Spleen (tissue), 11 donors: ENCODE results near the gene S100Z. TPM values are rescaled to one million over a fixed set of nuclear protein-coding genes. Genes with fewer than 3 reads are reported as not detected.

Experiments used
- DNase-seq: peaks from one replicate; pipeline ENCODE4 v3.0.0-alpha.2; 2020
- H3K27ac ChIP-seq, 8 donors: fragments of 200-600 bp; sonication (generic) in 7 of 8; 1 replicate in 4 of 8; 2 replicates in 4 of 8; pipeline versions ENCODE4 v1.5.0 to v1.8.0; 2016 to 2021; ENCODE audit warnings: inconsistent platforms in 4 of 8, mild to moderate bottlenecking in 4 of 8, moderate library complexity in 1 of 8
- H3K27me3 ChIP-seq, 7 donors: fragments of 200-600 bp; sonication (generic) in 6 of 7; replicated peaks in 1 of 7; 1 replicate in 4 of 7; 2 replicates in 3 of 7; pipeline versions ENCODE4 v1.5.0 to v1.8.0; 2016 to 2021; ENCODE audit warnings: inconsistent platforms in 3 of 7, mild to moderate bottlenecking in 1 of 7
- H3K36me3 ChIP-seq, 6 donors: fragments of 200-600 bp; sonication (generic) in 5 of 6; 1 replicate in 4 of 6; 2 replicates in 2 of 6; pipeline versions ENCODE4 v1.5.0 to v1.8.0; 2016 to 2021; ENCODE audit warnings: inconsistent platforms in 2 of 6
- H3K4me1 ChIP-seq, 6 donors: fragments of 200-600 bp; sonication (generic) in 5 of 6; 1 replicate in 3 of 6; 2 replicates in 3 of 6; pipeline versions ENCODE4 v1.5.0 to v1.8.0; 2016 to 2021; ENCODE audit warnings: inconsistent platforms in 3 of 6
- H3K4me3 ChIP-seq, 8 donors: fragments of 200-600 bp; sonication (generic) in 7 of 8; 1 replicate in 4 of 8; 2 replicates in 4 of 8; pipeline versions ENCODE4 v1.5.0 to v1.8.0; 2016 to 2021; ENCODE audit warnings: inconsistent platforms in 4 of 8, mild to moderate bottlenecking in 4 of 8, moderate library complexity in 2 of 8
- H3K9me3 ChIP-seq, 8 donors: fragments of 200-600 bp; sonication (generic) in 7 of 8; 1 replicate in 4 of 8; 2 replicates in 4 of 8; pipeline versions ENCODE4 v1.5.0 to v1.8.0; 2016 to 2021; ENCODE audit warnings: inconsistent platforms in 4 of 8
- POLR2A ChIP-seq, 3 donors: fragments of 450-650 bp; IDR thresholded peaks; one replicate each; pipeline ENCODE4 v1.5.1; 2017; ENCODE audit warnings: antibody characterized with exemption in 3 of 3, mild to moderate bottlenecking in 1 of 3
- POLR2AphosphoS5 ChIP-seq, 3 donors: sonication (generic); formaldehyde crosslinking; IDR thresholded peaks; one replicate each; pipeline ENCODE4 v1.5.1; 2017; ENCODE audit warnings: antibody characterized with exemption in 3 of 3
- WGBS, 5 donors: extraction: QIAGEN DNeasy Blood & Tissue Kit in 3 of 5; methylation state at CpG; one replicate each; pipeline versions ENCODE4 v1.1.5 to v1.1.7; 2013 to 2018; 5-methylcytosine and 5-hydroxymethylcytosine counted together
- intact Hi-C: fragments of 100-400 bp; cut with DNase I; formaldehyde crosslinking; loops from one replicate; pipeline ENCODE4 v1.15.0; 2023; ENCODE audit warnings: low total_unique reads
- polyA plus RNA-seq, 3 donors: library from polyadenylated mRNA; stranded (reverse); fragments of 200-250 nt; gene quantifications; one replicate each; pipeline ENCODE4 v1.2.1, GENCODE V29; 2013
- total RNA-seq, 7 donors: library from RNA; depleted of rRNA in 3 of 7; stranded (reverse); fragments of >200 nt in 3 of 7; fragmentation: NEBNext Ultra II Directional in 4 of 7; extraction: Animal tissue kit (Norgen Biotek cat#: 25700) in 4 of 7; gene quantifications; one replicate each; pipeline versions ENCODE4 v1.1.0 to v1.2.1, GENCODE V29; 2016 to 2021
- TF ChIP-seq, protein P1 (sequence below), 11 experiments: fragments of 200-600 bp in 7 of 11; fragments of 450-650 bp in 4 of 11; sonication (generic) in 4 of 11; IDR thresholded peaks in 8 of 11; conservative IDR thresholded peaks in 3 of 11; 1 replicate in 7 of 11; 2 replicates in 4 of 11; pipeline versions ENCODE4 v1.4.0 to v1.8.0; 2016 to 2021; ENCODE audit warnings: antibody characterized with exemption in 11 of 11, inconsistent platforms in 4 of 11, mild to moderate bottlenecking in 1 of 11
- donor health status: healthy with polysubstance abuse.
- donor health status: DM: no; HTN: no; CAD: no; lungs with moderate emphysema.
- donor health status: DM: no; HTN: no; CAD: no.
- donor health status: Bipolar disorder and iron deficiency.
- donor health status: healthy.
- donor health status: DM: no; HTN: no; CAD: no.
- donor health status: DM: yes; HTN: yes; CAD: no.

Gene S100Z
- total and polyA plus RNA-seq, 10 donors, result 2.2 to 21.7 (median 8.1) TPM

DNA sequence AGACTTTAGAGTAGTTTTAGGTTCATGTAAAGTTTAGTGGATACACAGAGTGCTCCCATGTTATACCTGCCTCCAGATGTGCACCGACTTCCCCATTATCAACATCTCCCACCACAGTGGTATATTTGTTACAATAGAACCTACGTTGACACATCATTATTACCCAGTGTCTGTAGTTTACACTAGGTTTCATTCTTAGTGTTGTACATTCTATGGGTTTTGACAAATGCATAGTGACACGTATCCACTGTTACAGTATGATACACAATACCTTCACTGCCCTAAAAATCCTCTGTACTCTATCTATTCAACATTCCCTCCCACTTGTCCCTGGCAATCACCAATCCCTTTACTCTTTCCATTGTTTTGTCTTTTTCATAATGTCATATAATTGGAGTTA lies 68.7 kb downstream of the S100Z start:
- WGBS, 5 donors, result 79 to 89% (median 84%) methylated on average over 3 of the region's 3 CpGs
- no peak for DNase-seq
- Histone ChIP-seq H3K27me3 (no peaks in the 10 kb centered on the region), H3K4me1 (peaks cover 0 to 2% (median 0%) of the 10 kb centered on the region in 6 donors), H3K9me3 (peaks cover 0 to 20% (median 3%) of the 10 kb centered on the region in 8 donors), H3K27ac (no peak overlapping the region), H3K36me3 (peaks cover 0 to 10% (median 0%) of the 10 kb centered on the region in 6 donors), H3K4me3 (no peak overlapping the region)
- TF ChIP-seq POLR2AphosphoS5 (IDR thresholded peaks at IDR 0.05), result no peak
- TF ChIP-seq POLR2A (IDR thresholded peaks at IDR 0.05), result no peak
- TF ChIP-seq, protein P1, sequence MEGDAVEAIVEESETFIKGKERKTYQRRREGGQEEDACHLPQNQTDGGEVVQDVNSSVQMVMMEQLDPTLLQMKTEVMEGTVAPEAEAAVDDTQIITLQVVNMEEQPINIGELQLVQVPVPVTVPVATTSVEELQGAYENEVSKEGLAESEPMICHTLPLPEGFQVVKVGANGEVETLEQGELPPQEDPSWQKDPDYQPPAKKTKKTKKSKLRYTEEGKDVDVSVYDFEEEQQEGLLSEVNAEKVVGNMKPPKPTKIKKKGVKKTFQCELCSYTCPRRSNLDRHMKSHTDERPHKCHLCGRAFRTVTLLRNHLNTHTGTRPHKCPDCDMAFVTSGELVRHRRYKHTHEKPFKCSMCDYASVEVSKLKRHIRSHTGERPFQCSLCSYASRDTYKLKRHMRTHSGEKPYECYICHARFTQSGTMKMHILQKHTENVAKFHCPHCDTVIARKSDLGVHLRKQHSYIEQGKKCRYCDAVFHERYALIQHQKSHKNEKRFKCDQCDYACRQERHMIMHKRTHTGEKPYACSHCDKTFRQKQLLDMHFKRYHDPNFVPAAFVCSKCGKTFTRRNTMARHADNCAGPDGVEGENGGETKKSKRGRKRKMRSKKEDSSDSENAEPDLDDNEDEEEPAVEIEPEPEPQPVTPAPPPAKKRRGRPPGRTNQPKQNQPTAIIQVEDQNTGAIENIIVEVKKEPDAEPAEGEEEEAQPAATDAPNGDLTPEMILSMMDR (IDR thresholded peaks at IDR 0.05 in 8 of 11, conservative IDR thresholded peaks at IDR 0.05 in 3 of 11), result no peak
- intact Hi-C loops, result no loop called here

DNA sequence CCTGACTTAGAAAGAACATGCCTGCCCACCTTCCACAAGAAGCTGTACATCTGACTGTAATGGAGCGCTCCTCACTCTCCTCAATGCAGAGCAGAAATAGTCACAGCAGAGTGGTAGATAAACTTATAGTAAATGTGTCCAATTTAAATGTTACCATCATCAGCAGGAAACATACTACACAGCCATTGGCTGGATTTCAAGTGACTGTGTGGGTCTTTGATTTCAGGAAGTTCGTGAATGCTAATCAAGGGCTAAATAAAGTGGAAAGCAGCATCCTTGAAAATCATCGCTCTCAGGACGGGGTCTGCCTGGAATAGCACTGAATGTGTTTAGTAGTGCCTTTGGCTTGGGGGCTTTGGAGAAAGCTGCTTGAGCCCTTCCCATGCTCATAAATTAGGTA lies 70.7 kb downstream of the S100Z start:
- Histone ChIP-seq H3K27ac (no peak overlapping the region), H3K4me3 (no peak overlapping the region), H3K9me3 (peaks cover 0 to 5% (median 0%) of the 10 kb centered on the region in 8 donors), H3K27me3 (no peaks in the 10 kb centered on the region), H3K36me3 (no peaks in the 10 kb centered on the region), H3K4me1 (no peaks in the 10 kb centered on the region)
- DNase-seq, result no peak
- whole genome bisulfite sequencing, 5 donors, result 32 to 64% (median 44%) methylated on average over 4 of the region's 4 CpGs
- no peak for TF ChIP-seq POLR2AphosphoS5 (IDR thresholded peaks at IDR 0.05)
- TF ChIP-seq POLR2A (IDR thresholded peaks at IDR 0.05), result no peak
- TF ChIP-seq, protein P1 (IDR thresholded peaks at IDR 0.05 in 8 of 11, conservative IDR thresholded peaks at IDR 0.05 in 3 of 11), result no peak
- intact Hi-C loops, result no loop called here

DNA sequence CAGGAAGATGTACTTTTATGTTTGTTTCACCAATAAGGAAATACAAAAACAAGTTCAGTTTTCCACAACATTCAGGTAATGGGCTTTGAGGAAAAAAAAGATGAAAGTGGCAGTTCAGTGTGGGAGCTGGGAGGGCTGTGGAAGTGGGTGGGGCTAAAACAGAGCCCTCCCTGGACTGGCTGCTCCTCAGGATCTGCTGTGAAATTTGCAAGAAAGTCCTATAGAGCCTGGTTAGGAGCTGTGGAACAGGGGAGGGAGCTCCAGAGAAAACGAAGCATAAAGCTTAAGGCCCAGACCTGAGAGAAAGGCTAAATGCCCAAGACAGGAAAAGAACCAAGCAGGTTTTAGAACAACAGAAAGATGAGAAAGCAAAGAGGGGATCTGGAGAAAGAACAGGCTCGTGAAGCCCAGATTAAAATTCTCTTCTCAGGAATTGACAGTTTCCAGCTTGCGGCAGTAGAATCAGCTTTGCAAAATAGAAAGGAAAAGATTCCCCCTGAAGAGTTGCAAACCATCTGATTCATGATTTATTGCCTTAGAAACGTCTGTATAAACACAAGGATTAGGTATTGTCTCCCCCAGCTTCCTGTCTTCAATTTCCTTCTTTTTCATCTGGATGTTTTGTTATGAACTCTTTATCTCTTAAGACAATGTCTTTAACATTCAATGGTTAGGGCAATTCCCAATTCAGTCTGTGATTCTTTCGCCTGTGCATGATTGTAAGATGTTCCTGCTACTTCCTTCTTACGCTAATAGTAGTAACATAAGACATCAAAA lies 76.7 kb downstream of the S100Z start:
- H3K4me1 ChIP-seq, result no peaks in the 10 kb centered on the region
- no peak overlapping the region for H3K4me3 ChIP-seq
- intact Hi-C loops, result no loop called here
- H3K27me3 ChIP-seq, result no peaks in the 10 kb centered on the region
- WGBS, 5 donors, result 53 to 72% (median 56%) methylated on average over 6 of the region's 6 CpGs
- no peak for DNase-seq
- TF ChIP-seq, protein P1 (IDR thresholded peaks at IDR 0.05 in 8 of 11, conservative IDR thresholded peaks at IDR 0.05 in 3 of 11), result no peak
- no peaks in the 10 kb centered on the region for H3K36me3 ChIP-seq
- H3K9me3 ChIP-seq, result no peaks in the 10 kb centered on the region
- no peak overlapping the region for H3K27ac ChIP-seq

DNA sequence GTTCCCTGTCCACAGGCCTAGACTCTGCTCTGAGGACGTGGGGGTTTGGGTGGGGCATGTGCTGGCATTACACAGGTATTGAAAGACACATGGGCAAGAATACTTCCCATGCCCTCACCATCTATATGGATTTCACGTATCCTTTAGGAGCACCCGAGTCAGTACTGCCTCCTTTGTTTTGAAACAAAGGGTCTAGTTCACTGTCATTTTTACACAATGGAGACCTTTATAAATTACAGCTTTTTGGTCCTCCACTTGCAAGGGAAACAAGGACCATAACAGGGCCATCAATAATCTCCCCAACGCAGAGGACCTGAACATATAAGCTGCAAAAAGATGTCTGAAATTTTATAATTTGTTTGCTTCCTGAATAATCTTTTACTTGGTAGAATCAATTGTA lies 78.1 kb downstream of the S100Z start:
- TF ChIP-seq, protein P1 (IDR thresholded peaks at IDR 0.05 in 8 of 11, conservative IDR thresholded peaks at IDR 0.05 in 3 of 11), result no peak
- no peak for TF ChIP-seq POLR2AphosphoS5 (IDR thresholded peaks at IDR 0.05)
- no peak for TF ChIP-seq POLR2A (IDR thresholded peaks at IDR 0.05)
- WGBS, 5 donors, result 80 to 93% (median 84%) methylated on average over 4 of the region's 4 CpGs
- H3K9me3 ChIP-seq, result no peaks in the 10 kb centered on the region
- no peak overlapping the region for H3K4me3 ChIP-seq
- intact Hi-C loops, result no loop called here
- no peak overlapping the region for H3K27ac ChIP-seq
- no peaks in the 10 kb centered on the region for H3K36me3 ChIP-seq
- no peaks in the 10 kb centered on the region for H3K27me3 ChIP-seq
- DNase-seq, result no peak
- no peaks in the 10 kb centered on the region for H3K4me1 ChIP-seq
